Measurements from ENCODE around the gene SSTR3. TPM values are rescaled to one million over a fixed set of nuclear protein-coding genes. Genes with fewer than 3 reads are reported as not detected.

SSTR3 gene
- total and polyA plus RNA-seq, 9 of the 15 experiments (the other 6 are each of a cell fraction or from before 2014, with no cell fraction given), result 0.03 TPM; not detected in 8

GRCh38 chr22:37242395-37242918, 30.2 kb upstream of the SSTR3 start (continued):
- TF ChIP-seq STAT5A (IDR thresholded peaks at IDR 0.05; ENCODE audit: borderline replicate concordance, low read length) (peak; percentile 62; the same call in 1 of the 2 replicates), ZBTB49 (CRISPR knock-in tag; IDR thresholded peaks at IDR 0.05; ENCODE audit: borderline replicate concordance) (no peak), POLR2G (IDR thresholded peaks at IDR 0.05; ENCODE audit: low read depth, low read length) (peak; percentile 79), ZNF518B (CRISPR knock-in tag; IDR thresholded peaks at IDR 0.05) (no peak), NCOA2 (IDR thresholded peaks at IDR 0.05; ENCODE audit: partially characterized antibody in 2 of 2) (no peak), CGGBP1 (CRISPR knock-in tag; IDR thresholded peaks at IDR 0.05) (no peak), TRIM25 (IDR thresholded peaks at IDR 0.05; ENCODE audit: borderline replicate concordance) (no peak), FOXM1 (IDR thresholded peaks at IDR 0.05; ENCODE audit: low read depth) (peak; percentile 85), FOXM1 (CRISPR knock-in tag; IDR thresholded peaks at IDR 0.05; ENCODE audit: low read depth) (no peak), GABPB2 (CRISPR knock-in tag; conservative IDR thresholded peaks at IDR 0.05) (no peak), BCL6 (CRISPR knock-in tag; IDR thresholded peaks at IDR 0.05) (no peak), NELFE (IDR thresholded peaks at IDR 0.05; ENCODE audit: insufficient read depth, insufficient read length) (no peak), ZNF696 (CRISPR knock-in tag; conservative IDR thresholded peaks at IDR 0.05) (no peak), SMARCC2 (IDR thresholded peaks at IDR 0.05; ENCODE audit: low read depth) (peak; percentile 42; the same call in 1 of the 2 replicates), SMARCB1 (IDR thresholded peaks at IDR 0.05; ENCODE audit: insufficient read length, low read depth) (no peak), ZNF347 (CRISPR knock-in tag; IDR thresholded peaks at IDR 0.05; ENCODE audit: low read depth) (no peak), TEAD4 (IDR thresholded peaks at IDR 0.05; ENCODE audit: low read length) (peak; percentile 87), TEAD4 (CRISPR knock-in tag; IDR thresholded peaks at IDR 0.05; ENCODE audit: borderline replicate concordance) (no peak), ZBED1 (IDR thresholded peaks at IDR 0.05) (no peak)
- TF ChIP-seq, protein P1, sequence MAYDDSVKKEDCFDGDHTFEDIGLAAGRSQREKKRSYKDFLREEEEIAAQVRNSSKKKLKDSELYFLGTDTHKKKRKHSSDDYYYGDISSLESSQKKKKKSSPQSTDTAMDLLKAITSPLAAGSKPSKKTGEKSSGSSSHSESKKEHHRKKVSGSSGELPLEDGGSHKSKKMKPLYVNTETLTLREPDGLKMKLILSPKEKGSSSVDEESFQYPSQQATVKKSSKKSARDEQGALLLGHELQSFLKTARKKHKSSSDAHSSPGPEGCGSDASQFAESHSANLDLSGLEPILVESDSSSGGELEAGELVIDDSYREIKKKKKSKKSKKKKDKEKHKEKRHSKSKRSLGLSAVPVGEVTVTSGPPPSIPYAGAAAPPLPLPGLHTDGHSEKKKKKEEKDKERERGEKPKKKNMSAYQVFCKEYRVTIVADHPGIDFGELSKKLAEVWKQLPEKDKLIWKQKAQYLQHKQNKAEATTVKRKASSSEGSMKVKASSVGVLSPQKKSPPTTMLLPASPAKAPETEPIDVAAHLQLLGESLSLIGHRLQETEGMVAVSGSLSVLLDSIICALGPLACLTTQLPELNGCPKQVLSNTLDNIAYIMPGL (CRISPR knock-in tag; IDR thresholded peaks at IDR 0.05), result no peak

Data from K562 (cell line).